ENCODE measurements around the gene APBA1.

APBA1 gene

GRCh38 chr9:69472101-69472620, 200.0 kb downstream of the APBA1 start:
- H3K27me3 ChIP-seq (ENCODE audit: insufficient read depth, low read length): no peaks in the 10 kb centered on the region
- H3K9me3 ChIP-seq (ENCODE audit: insufficient read depth, low read depth, low read length): no peaks in the 10 kb centered on the region
- H3K4me3 ChIP-seq (ENCODE audit: low read length): no peak overlapping the region
- H3K4me1 ChIP-seq (ENCODE audit: insufficient read depth, low read length): peaks cover 14% of the 10 kb centered on the region
- H3K9ac ChIP-seq (ENCODE audit: low read depth, low read length): no peak overlapping the region
- no peaks in the 10 kb centered on the region for H3K36me3 ChIP-seq (ENCODE audit: insufficient read depth, low read length)
- 70% methylated on average over 2 of the region's 2 CpGs for WGBS
- no peak overlapping the region for H3K27ac ChIP-seq (ENCODE audit: low read depth, low read length)

GRCh38 chr9:69471433-69471832, 200.7 kb downstream of the APBA1 start:
- H3K4me1 ChIP-seq (ENCODE audit: insufficient read depth, low read length): peaks cover 14% of the 10 kb centered on the region
- no peaks in the 10 kb centered on the region for H3K36me3 ChIP-seq (ENCODE audit: insufficient read depth, low read length)
- H3K27ac ChIP-seq (ENCODE audit: low read depth, low read length): no peak overlapping the region
- no peaks in the 10 kb centered on the region for H3K27me3 ChIP-seq (ENCODE audit: insufficient read depth, low read length)
- 76% methylated on average over 2 of the region's 2 CpGs for WGBS
- no peak overlapping the region for H3K4me3 ChIP-seq (ENCODE audit: low read length)
- H3K9ac ChIP-seq (ENCODE audit: low read depth, low read length): no peak overlapping the region
- H3K9me3 ChIP-seq (ENCODE audit: insufficient read depth, low read depth, low read length): no peaks in the 10 kb centered on the region

GRCh38 chr9:69470186-69470977, 201.8 kb downstream of the APBA1 start:
- Histone ChIP-seq H3K4me1 (ENCODE audit: insufficient read depth, low read length) (peaks cover 14% of the 10 kb centered on the region), H3K9me3 (ENCODE audit: insufficient read depth, low read depth, low read length) (no peaks in the 10 kb centered on the region), H3K4me3 (ENCODE audit: low read length) (no peak overlapping the region), H3K27ac (ENCODE audit: low read depth, low read length) (no peak overlapping the region), H3K36me3 (ENCODE audit: insufficient read depth, low read length) (no peaks in the 10 kb centered on the region), H3K9ac (ENCODE audit: low read depth, low read length) (no peak overlapping the region), H3K27me3 (ENCODE audit: insufficient read depth, low read length) (no peaks in the 10 kb centered on the region)
- whole genome bisulfite sequencing: 94% methylated on average over 8 of the region's 9 CpGs

- peaks cover 14% of the 10 kb centered on the region for H3K4me1 ChIP-seq (ENCODE audit: insufficient read depth, low read length)
- H3K4me3 ChIP-seq (ENCODE audit: low read length): no peak overlapping the region
- no peaks in the 10 kb centered on the region for H3K9me3 ChIP-seq (ENCODE audit: insufficient read depth, low read depth, low read length)
- H3K27ac ChIP-seq (ENCODE audit: low read depth, low read length): no peak overlapping the region
- H3K36me3 ChIP-seq (ENCODE audit: insufficient read depth, low read length): no peaks in the 10 kb centered on the region
- no peaks in the 10 kb centered on the region for H3K27me3 ChIP-seq (ENCODE audit: insufficient read depth, low read length)
- H3K9ac ChIP-seq (ENCODE audit: low read depth, low read length): no peak overlapping the region
These were observed 203.0 kb downstream of the APBA1 start for GRCh38 chr9:69469136-69469535.

GRCh38 chr9:69468380-69468779, 203.8 kb downstream of the APBA1 start:
- Histone ChIP-seq H3K36me3 (ENCODE audit: insufficient read depth, low read length) (no peaks in the 10 kb centered on the region), H3K4me1 (ENCODE audit: insufficient read depth, low read length) (peaks cover 18% of the 10 kb centered on the region), H3K27me3 (ENCODE audit: insufficient read depth, low read length) (no peaks in the 10 kb centered on the region), H3K9me3 (ENCODE audit: insufficient read depth, low read depth, low read length) (no peaks in the 10 kb centered on the region), H3K27ac (ENCODE audit: low read depth, low read length) (no peak overlapping the region), H3K9ac (ENCODE audit: low read depth, low read length) (no peak overlapping the region), H3K4me3 (ENCODE audit: low read length) (no peak overlapping the region)
- 100% methylated on average over 1 of the region's 1 CpG for WGBS

GRCh38 chr9:69466151-69466550, 206.0 kb downstream of the APBA1 start:
- Histone ChIP-seq H3K9me3 (ENCODE audit: insufficient read depth, low read depth, low read length) (no peaks in the 10 kb centered on the region), H3K4me3 (ENCODE audit: low read length) (no peak overlapping the region), H3K27ac (ENCODE audit: low read depth, low read length) (no peak overlapping the region), H3K4me1 (ENCODE audit: insufficient read depth, low read length) (peaks cover 11% of the 10 kb centered on the region; the same call in 1 of the 2 replicates), H3K9ac (ENCODE audit: low read depth, low read length) (no peak overlapping the region), H3K36me3 (ENCODE audit: insufficient read depth, low read length) (no peaks in the 10 kb centered on the region), H3K27me3 (ENCODE audit: insufficient read depth, low read length) (no peaks in the 10 kb centered on the region)
- WGBS: 94% methylated on average over 8 of the region's 8 CpGs

GRCh38 chr9:69465473-69465872, 206.7 kb downstream of the APBA1 start:
- Histone ChIP-seq H3K27ac (ENCODE audit: low read depth, low read length) (no peak overlapping the region), H3K9me3 (ENCODE audit: insufficient read depth, low read depth, low read length) (no peaks in the 10 kb centered on the region), H3K36me3 (ENCODE audit: insufficient read depth, low read length) (no peaks in the 10 kb centered on the region), H3K27me3 (ENCODE audit: insufficient read depth, low read length) (no peaks in the 10 kb centered on the region), H3K9ac (ENCODE audit: low read depth, low read length) (no peak overlapping the region), H3K4me1 (ENCODE audit: insufficient read depth, low read length) (peaks cover 11% of the 10 kb centered on the region; the same call in 1 of the 2 replicates), H3K4me3 (ENCODE audit: low read length) (no peak overlapping the region)
- 89% methylated on average over 3 of the region's 3 CpGs for WGBS

- H3K9me3 ChIP-seq (ENCODE audit: insufficient read depth, low read depth, low read length): no peaks in the 10 kb centered on the region
- no peak overlapping the region for H3K4me3 ChIP-seq (ENCODE audit: low read length)
- no peaks in the 10 kb centered on the region for H3K36me3 ChIP-seq (ENCODE audit: insufficient read depth, low read length)
- 73% methylated on average over 10 of the region's 11 CpGs for WGBS
- H3K4me1 ChIP-seq (ENCODE audit: insufficient read depth, low read length): peaks cover 11% of the 10 kb centered on the region; the same call in 1 of the 2 replicates
- no peak overlapping the region for H3K9ac ChIP-seq (ENCODE audit: low read depth, low read length)
- no peaks in the 10 kb centered on the region for H3K27me3 ChIP-seq (ENCODE audit: insufficient read depth, low read length)
- no peak overlapping the region for H3K27ac ChIP-seq (ENCODE audit: low read depth, low read length)
These were observed 208.6 kb downstream of the APBA1 start for GRCh38 chr9:69463497-69464068.

- WGBS: 92% methylated on average over 4 of the region's 4 CpGs
- no peaks in the 10 kb centered on the region for H3K36me3 ChIP-seq (ENCODE audit: insufficient read depth, low read length)
- no peaks in the 10 kb centered on the region for H3K9me3 ChIP-seq (ENCODE audit: insufficient read depth, low read depth, low read length)
- H3K27me3 ChIP-seq (ENCODE audit: insufficient read depth, low read length): no peaks in the 10 kb centered on the region
- H3K27ac ChIP-seq (ENCODE audit: low read depth, low read length): no peak overlapping the region
- H3K4me3 ChIP-seq (ENCODE audit: low read length): no peak overlapping the region
- no peak overlapping the region for H3K9ac ChIP-seq (ENCODE audit: low read depth, low read length)
- peaks cover 11% of the 10 kb centered on the region; the same call in 1 of the 2 replicates for H3K4me1 ChIP-seq (ENCODE audit: insufficient read depth, low read length)
These were observed 209.8 kb downstream of the APBA1 start for GRCh38 chr9:69462394-69462793.

- Histone ChIP-seq H3K9ac (ENCODE audit: low read depth, low read length) (no peak overlapping the region), H3K36me3 (ENCODE audit: insufficient read depth, low read length) (no peaks in the 10 kb centered on the region), H3K9me3 (ENCODE audit: insufficient read depth, low read depth, low read length) (no peaks in the 10 kb centered on the region), H3K4me3 (ENCODE audit: low read length) (no peak overlapping the region), H3K27ac (ENCODE audit: low read depth, low read length) (no peak overlapping the region), H3K4me1 (ENCODE audit: insufficient read depth, low read length) (peaks cover 11% of the 10 kb centered on the region; the same call in 1 of the 2 replicates), H3K27me3 (ENCODE audit: insufficient read depth, low read length) (no peaks in the 10 kb centered on the region)
- 90% methylated on average over 6 of the region's 6 CpGs for WGBS
These were observed 210.9 kb downstream of the APBA1 start for GRCh38 chr9:69461103-69461887.

- H3K4me3 ChIP-seq (ENCODE audit: low read length): no peak overlapping the region
These were observed 212.2 kb downstream of the APBA1 start for GRCh38 chr9:69460012-69460411.

More at GRCh38 chr9:69460012-69460411, 212.2 kb downstream of the APBA1 start:
- H3K27ac ChIP-seq (ENCODE audit: low read depth, low read length): no peak overlapping the region
- no peak overlapping the region for H3K9ac ChIP-seq (ENCODE audit: low read depth, low read length)
- H3K27me3 ChIP-seq (ENCODE audit: insufficient read depth, low read length): no peaks in the 10 kb centered on the region
- H3K9me3 ChIP-seq (ENCODE audit: insufficient read depth, low read depth, low read length): no peaks in the 10 kb centered on the region
- peaks cover 11% of the 10 kb centered on the region; the same call in 1 of the 2 replicates for H3K4me1 ChIP-seq (ENCODE audit: insufficient read depth, low read length)
- WGBS: 96% methylated on average over 5 of the region's 5 CpGs
- no peaks in the 10 kb centered on the region for H3K36me3 ChIP-seq (ENCODE audit: insufficient read depth, low read length)

Measured in HUES64 (cell line).